GM21576 (cell line): ENCODE measurements around the gene PRPF8.
"Not testable (repeated sequence)": the region's sequence is repeated elsewhere in the genome, so short reads cannot be mapped to it uniquely, and the experiment has no call there.

ENCODE experiments used
- ATAC-seq: cut with Tn5 transposase; IDR thresholded peaks from one replicate; pipeline ENCODE4 v1.9.1; 2021; ENCODE audit warnings: mild to moderate bottlenecking, moderate library complexity; ENCODE audit not compliant: unreplicated experiment

PRPF8 gene

DNA sequence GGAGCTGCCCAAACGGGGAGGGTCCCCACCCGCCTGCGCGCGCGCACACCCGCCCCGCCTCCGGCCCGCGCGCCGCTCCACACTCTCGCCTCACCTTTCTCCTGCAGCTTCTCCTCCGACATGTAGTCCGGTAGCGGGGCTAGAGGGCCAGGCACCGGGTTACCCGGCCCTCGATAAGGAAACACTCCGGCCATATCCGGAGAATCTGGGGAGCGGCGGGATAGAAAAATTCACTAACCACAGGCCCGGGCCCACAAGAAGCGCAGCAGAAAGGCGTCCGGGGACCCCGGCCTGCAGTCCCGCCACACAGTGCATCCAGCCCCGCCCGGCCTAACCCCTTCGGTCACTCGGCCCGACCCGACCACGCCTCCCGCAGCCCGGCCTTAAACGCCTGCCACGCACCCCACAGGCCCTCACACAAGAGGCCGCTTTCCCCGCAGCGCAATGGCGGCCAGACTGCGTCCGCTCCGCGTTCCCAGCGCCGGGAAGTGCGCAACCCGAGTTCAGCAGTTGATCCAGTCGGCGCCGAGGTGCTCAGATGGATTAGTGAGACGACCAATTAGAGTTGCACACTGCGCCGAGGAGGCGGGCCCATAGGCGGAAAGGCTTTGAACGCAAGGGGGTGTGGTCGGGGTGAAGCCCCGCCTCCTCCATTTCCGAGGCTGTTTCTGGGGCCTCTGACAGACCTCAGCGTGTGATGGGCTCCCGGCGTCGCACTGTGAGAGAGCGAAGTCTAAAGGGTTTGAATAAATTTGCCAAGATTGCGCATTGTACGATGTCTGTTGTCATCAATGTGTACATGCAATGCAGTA, at the start of gene PRPF8:
TSS of gene PRPF8 (minus strand) at position 490 of the 812 bp plus-strand sequence. CDS start at position 194, 296 bp downstream.
- peak; percentile 99 for ATAC-seq

DNA sequence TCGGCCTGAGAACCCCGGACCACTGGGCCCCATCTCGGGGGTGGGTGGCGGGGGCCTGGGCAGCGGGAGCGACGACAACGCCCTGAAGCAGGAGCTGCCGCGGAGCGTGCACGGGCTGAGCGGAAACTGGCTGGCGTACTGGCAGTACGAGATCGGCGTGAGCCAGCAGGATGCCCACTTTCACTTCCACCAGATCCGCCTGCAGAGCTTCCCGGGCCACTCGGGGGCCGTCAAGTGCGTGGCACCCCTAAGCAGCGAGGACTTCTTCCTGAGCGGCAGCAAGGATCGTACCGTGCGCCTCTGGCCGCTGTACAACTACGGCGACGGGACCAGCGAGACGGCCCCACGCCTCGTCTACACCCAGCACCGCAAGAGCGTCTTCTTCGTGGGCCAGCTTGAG, 49.1 kb upstream of the PRPF8 start:
- ATAC-seq, result no peak

DNA sequence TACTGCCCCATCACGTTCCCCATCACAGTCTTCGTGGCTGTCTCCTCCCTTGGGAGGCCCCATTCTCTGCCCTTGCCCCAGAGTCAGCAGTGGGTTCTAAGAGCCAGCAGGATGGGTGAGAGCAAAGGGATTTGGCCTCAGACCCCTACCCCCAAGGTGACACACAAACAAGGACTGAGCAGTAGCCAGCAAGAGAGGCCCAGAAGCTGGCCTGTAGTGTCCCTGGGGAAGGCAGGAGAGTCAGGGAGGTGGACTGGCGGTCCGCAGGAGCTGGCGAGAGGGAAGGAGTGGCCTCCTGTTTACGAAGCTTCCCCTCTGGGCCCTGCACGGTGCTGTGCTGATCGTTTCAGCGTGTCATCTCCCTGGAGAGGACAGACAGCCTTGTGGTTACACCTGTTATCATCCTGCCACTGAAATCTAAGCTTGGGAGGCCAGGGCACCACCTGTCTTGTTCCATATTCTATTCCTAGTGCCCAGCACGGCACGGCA, 48.2 kb upstream of the PRPF8 start:
- no peak for ATAC-seq

DNA sequence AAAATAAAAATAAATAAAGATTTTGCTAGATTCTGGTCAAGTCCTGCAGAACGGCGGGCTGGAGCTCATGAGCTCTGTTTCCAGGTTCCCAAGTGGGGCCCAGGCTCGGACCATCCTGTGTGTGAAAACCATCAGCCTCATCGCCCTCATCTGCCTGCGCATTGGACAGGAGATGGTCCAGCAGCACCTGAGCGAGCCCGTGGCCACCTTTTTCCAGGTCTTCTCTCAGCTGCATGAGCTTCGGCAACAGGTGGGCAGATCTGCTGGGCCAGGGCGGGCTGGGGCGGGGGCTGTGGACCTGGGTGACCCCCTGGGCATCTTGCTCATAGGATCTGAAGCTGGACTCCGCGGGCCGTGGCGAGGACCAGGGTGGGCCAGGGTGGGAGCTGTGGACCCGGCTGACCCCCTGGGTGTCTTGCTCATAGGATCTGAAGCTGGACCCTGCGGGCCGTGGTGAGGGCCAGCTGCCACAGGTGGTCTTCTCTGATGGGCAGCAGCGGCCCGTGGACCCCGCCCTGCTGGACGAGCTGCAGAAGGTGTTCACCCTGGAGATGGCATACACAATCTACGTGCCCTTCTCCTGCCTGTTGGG, 47.7 kb upstream of the PRPF8 start:
- ATAC-seq, result no peak

DNA sequence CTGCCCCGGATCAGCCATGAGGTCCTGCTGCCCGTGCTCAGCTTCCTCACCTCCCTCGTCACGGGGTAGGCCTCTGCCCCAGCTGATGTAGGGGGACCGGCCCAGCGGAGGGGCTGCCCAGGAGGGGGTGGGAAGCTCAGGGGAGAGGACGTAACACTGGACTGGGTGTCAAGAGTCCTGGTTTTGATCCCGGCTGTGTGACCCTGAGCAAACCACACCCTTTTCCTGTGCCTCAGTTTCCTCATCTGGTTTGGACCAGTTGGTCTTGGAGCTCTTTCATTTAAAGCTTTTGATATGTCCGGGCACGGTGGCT, 46.5 kb upstream of the PRPF8 start:
- no peak for ATAC-seq

DNA sequence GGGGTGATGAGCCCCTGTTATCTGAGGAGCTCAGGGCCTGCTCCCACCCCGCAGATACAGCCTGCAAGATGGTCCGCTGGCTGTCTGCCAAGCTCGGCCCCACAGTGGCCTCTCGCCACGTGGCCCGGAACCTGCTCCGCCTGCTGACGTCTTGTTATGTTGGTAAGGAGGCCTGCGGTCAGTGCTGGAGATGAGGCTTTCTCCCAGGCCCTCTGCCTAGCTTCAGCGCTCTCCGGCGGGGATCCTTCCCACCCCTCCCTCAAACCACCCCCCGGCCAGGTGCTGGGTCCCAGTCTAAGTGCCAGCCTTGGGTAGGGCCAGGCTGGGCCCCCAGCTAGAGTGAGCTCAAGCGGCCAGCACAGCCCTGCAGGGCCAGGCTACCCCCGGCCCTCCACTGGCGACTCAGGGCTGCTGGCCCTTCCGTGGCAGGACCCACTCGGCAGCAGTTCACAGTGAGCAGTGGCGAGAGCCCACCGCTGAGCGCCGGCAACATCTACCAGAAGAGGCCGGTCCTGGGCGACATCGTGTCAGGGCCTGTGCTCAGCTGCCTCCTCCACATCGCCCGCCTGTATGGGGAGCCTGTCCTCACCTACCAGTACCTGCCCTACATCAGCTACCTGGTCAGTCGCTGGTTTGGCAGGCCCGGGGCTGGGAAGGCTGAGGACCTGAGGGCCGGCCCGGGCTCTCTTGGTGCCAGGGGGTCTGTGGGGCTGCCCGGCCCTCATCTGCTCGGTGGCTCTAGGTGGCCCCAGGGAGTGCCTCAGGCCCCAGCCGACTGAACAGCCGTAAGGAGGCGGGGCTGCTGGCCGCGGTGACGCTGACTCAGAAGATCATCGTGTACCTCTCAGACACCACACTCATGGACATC, 45.9 kb upstream of the PRPF8 start:
- ATAC-seq, result no peak

DNA sequence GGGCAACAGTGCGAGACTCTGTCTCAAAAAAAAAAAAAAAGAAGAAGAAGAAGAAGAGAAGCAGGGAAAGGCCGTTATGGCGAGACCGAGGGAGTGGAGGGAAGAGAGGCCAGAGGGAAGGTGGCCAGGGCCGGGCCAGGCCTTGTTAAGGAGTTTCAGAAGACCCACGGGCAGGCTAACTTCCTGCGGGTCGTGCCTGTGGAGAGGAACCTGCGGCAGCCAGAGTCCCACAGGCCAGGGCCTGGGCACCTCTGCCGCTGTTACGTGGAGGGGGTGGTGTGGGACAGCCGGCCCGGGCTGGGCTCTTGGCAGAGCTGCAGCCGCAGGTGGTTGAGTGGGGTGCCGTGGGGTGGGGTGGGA, 45.3 kb upstream of the PRPF8 start:
- ATAC-seq, result no peak

DNA sequence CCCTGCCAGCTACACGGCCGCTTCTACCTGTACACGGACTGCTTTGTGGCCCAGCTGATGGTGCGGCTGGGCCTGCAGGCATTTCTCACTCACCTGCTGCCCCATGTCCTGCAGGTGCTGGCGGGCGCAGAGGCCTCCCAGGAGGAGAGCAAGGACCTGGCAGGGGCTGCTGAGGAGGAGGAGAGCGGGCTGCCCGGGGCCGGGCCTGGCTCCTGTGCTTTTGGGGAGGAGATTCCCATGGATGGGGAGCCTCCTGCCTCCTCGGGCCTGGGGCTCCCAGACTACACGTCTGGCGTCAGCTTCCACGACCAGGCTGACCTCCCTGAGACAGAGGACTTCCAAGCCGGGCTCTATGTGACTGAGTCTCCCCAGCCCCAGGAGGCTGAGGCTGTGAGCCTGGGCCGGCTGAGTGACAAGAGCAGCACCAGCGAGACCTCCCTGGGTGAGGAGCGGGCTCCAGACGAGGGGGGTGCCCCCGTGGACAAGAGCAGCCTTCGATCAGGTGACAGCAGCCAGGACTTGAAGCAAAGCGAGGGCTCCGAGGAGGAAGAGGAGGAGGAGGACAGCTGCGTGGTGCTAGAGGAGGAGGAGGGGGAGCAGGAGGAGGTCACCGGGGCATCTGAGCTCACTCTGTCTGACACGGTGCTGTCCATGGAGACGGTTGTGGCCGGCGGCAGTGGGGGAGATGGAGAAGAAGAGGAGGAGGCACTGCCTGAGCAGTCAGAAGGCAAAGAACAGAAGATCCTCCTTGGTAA, 43.4 kb upstream of the PRPF8 start:
- ATAC-seq, result no peak

DNA sequence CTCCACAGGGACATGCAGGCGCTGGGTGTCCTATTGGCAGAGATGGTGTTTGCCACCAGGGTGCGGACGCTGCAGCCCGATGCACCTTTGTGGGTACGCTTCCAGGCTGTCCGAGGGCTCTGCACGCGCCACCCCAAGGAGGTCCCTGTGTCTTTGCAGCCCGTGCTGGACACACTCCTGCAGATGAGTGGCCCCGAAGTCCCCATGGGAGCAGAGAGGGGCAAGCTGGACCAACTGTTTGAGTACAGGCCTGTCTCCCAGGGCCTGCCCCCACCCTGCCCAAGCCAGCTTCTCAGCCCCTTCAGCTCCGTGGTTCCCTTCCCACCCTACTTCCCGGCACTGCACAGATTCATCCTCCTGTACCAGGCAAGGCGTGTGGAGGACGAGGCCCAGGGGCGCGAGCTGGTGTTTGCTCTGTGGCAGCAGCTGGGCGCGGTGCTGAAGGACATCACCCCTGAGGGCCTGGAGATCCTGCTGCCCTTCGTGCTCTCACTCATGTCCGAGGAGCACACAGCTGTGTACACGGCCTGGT, 42.7 kb upstream of the PRPF8 start:
- ATAC-seq, result no peak

DNA sequence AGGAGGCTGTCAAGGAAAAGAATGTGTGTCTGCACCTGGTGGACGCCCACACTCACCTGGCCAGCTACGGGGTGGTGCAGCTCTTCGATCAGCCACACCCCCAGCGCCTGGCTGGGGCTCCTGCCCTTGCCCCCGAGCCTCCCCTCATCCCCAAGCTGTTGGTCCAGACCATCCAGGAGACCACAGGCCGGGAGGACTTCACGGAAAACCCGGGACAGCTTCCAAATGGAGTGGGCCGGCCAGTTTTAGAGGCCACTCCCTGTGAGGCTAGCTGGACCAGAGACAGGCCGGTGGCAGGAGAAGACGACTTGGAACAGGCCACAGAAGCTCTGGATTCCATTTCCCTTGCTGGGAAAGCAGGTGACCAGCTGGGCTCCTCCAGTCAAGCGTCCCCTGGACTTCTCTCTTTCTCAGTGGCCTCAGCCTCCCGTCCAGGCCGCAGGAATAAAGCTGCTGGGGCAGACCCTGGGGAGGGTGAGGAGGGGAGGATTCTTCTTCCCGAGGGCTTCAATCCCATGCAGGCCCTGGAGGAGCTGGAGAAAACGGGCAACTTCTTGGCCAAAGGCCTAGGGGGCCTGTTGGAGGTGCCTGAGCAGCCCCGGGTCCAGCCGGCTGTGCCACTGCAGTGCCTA, 42.1 kb upstream of the PRPF8 start:
- no peak for ATAC-seq

DNA sequence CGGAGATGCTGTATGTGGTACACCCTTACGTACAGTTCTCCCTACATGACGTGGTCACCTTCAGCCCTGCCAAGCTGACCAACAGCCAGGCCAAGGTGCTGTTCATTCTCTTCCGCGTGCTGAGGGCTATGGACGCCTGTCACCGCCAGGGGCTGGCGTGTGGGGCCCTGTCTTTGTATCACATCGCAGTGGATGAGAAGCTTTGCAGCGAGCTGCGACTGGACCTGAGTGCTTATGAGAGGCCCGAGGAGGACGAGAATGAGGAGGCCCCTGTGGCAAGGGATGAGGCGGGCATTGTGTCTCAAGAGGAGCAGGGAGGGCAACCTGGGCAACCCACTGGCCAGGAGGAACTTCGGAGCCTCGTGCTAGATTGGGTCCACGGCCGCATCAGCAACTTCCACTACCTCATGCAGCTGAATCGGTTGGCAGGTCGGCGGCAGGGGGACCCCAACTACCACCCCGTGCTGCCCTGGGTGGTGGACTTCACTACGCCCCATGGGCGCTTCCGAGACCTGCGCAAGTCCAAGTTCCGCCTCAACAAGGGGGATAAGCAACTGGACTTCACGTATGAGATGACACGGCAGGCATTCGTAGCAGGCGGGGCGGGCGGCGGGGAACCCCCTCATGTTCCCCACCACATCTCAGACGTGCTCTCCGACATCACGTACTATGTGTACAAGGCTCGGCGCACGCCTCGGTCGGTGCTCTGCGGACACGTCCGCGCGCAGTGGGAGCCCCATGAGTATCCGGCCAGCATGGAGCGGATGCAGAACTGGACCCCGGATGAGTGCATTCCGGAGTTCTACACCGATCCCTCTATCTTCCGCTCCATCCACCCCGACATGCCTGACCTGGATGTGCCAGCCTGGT, 41.2 kb upstream of the PRPF8 start:
- ATAC-seq, result no peak

DNA sequence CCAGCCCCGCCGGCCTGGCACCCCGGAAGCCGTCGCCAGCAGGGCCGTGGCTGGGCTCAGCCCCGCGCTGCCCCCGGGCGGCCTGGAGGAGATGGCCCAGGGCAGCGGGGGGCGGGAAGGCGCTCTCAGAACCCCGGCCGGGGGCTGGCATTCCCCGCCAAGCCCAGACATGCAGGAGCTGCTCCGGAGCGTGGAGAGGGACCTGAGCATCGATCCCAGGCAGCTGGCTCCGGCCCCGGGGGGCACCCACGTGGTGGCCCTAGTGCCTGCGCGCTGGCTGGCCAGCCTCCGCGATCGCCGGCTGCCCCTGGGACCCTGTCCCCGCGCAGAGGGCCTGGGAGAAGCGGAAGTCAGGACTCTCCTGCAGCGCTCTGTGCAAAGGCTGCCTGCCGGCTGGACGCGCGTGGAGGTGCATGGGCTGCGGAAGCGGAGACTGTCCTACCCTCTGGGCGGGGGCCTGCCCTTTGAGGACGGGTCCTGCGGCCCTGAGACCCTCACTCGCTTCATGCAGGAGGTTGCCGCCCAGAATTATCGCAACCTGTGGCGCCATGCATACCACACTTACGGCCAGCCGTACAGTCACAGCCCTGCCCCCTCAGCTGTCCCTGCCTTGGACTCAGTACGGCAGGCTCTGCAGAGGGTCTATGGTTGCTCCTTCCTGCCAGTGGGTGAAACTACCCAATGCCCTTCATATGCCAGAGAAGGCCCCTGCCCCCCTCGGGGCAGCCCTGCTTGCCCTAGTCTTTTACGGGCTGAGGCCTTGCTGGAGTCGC, 40.4 kb upstream of the PRPF8 start:
- no peak for ATAC-seq

DNA sequence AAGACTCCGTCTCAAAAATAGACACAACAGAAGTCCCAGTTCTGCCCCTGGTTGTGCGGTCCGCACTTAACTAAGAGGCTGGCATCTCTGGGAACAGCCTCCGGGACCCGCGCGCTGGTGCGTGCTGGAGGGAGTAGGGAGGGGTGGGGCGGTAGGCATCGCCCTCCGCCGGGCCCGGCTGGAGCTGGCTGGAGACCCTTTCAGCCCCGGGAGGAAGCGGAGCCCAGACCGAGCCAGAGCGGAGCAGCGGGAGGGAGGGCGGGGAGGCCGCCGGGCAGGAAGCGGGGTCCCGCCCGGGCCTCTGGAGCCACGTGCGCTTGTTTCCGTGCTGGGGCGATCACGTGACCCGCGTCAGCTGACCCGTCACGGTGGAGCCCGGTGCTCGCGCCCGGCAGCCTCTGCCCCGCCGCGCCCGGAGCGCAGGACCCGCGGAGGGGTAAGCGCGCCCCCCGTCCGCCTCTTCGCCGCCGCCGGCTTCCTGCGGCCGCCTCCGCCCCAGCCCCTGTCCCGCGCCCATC, 39.7 kb upstream of the PRPF8 start, which contains the start of gene WDR81:
TSS of gene WDR81 (plus strand) at position 354 of the 518 bp plus-strand sequence. CDS start 256 bp downstream, outside the sequence.
- ATAC-seq, result no peak

DNA sequence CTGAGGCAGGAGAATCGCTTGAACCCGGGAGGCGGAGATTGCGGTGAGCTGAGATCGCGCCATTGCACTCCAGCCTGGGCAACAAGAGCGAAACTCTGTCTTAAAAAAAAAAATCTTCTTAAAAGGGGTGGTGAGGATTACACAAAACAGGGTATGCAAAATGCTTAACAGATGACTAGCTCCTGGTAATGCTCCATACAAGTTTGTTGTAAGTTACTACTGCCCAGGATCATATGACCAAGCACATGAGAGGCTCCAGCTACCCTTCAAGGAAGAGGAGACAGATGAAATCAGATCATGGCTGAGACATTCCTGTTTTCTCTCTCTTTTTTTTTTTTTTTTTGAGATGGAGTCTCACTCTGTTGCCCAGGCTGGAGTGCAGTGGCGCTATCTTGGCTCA, 37.4 kb upstream of the PRPF8 start:
- not testable (repeated sequence) for ATAC-seq

DNA sequence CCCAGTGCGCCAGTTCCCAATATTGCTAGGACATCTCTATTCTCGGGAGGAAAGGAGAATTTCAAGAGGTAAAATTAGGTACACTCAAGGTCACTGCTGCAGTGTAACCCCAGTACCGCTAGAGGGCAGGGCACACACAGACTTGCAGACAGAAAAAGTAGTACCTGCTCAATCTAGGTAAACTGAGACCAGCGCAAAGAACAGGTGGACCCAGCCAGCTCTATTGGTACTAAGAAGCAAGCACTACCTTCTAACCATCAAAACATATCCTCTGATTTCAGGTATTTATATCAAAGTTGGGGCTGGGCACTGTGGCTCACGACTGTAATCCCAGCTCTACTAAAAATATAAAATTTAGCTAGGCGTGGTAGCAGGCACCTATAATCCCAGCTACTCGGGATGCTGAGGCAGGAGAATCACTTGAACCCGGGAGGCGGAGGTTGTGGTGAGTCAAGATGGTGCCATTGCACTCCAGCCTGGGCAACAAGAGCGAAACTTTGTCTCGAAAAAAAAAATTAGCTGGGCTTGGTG, 36.3 kb upstream of the PRPF8 start:
- ATAC-seq, result no peak

DNA sequence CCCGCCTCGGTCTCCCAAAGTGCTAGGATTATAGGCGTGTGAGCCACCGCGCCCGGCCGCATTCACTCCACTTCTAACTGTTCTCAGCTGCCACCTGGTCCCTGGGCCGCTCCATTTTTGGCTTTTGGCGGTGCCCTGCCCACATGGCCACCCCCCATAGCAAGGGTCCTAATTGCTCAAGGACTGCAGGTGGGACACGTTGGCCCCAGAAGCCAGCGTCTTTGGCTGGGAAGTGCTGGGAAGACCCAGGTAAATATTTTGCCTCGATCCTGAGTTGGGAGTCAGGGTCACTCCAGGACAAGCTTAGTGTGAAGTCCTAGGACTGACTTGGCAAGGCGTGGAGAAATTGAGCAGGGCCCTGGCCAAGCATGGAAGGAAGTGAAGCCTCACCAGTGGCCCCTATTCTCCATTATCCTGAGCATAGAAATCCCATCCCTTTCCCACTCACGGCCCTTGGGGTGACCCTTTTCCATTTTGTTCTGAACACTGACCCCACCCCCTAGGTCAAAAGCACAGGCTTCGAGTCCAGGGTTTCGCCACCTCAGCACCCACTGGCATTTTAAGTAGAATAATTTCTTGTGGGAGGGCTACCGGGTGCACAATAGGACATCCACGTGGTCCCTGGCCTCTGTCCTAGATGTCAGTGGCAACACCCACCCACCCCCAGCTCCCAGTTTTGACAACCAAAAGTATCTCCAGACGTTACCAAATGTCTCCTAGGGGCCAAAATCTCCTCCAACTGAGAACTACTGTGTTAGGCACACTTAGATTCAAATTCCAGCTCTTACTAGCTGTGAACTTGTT, 33.9 kb upstream of the PRPF8 start:
- no peak for ATAC-seq
